PFSK-1 (cell line): ENCODE measurements around the gene COL19A1.

ENCODE experiments used
- POLR2AphosphoS5 ChIP-seq: IDR thresholded peaks from 2 replicates; pipeline ENCODE4 v1.6.1; 2012; ENCODE audit warnings: low read depth, mild to moderate bottlenecking, control low read depth, low read length, moderate library complexity
- TAF1 ChIP-seq: IDR thresholded peaks from 2 replicates; pipeline ENCODE4 v1.6.1; 2012; ENCODE audit warnings: low read length, control low read depth, borderline replicate concordance; ENCODE audit not compliant: insufficient read depth

- no peak for TF ChIP-seq TAF1
- no peak for TF ChIP-seq POLR2AphosphoS5
Observed at GRCh38 chr6:69884231-69884630, 17.9 kb downstream of the COL19A1 start.
